A673 (cell line): Measurements from ENCODE around the gene FBXO10.

Experiments used
- EZH2 ChIP-seq: fragments of 200-600 bp; sonication (generic); IDR thresholded peaks from 2 replicates; pipeline ENCODE4 v1.6.1; 2017; ENCODE audit warnings: borderline replicate concordance, low read depth, mild to moderate bottlenecking, mixed read lengths, antibody characterized with exemption, low read length; ENCODE audit not compliant: poor library complexity, severe bottlenecking
- TF ChIP-seq, protein P1 (sequence below): fragments of 300-800, 200-600 bp; sonication (generic); conservative IDR thresholded peaks from 2 replicates; pipeline ENCODE4 v1.5.1; 2017; ENCODE audit warnings: low read depth, mild to moderate bottlenecking, antibody characterized with exemption, low read length, moderate library complexity, mixed read lengths

DNA sequence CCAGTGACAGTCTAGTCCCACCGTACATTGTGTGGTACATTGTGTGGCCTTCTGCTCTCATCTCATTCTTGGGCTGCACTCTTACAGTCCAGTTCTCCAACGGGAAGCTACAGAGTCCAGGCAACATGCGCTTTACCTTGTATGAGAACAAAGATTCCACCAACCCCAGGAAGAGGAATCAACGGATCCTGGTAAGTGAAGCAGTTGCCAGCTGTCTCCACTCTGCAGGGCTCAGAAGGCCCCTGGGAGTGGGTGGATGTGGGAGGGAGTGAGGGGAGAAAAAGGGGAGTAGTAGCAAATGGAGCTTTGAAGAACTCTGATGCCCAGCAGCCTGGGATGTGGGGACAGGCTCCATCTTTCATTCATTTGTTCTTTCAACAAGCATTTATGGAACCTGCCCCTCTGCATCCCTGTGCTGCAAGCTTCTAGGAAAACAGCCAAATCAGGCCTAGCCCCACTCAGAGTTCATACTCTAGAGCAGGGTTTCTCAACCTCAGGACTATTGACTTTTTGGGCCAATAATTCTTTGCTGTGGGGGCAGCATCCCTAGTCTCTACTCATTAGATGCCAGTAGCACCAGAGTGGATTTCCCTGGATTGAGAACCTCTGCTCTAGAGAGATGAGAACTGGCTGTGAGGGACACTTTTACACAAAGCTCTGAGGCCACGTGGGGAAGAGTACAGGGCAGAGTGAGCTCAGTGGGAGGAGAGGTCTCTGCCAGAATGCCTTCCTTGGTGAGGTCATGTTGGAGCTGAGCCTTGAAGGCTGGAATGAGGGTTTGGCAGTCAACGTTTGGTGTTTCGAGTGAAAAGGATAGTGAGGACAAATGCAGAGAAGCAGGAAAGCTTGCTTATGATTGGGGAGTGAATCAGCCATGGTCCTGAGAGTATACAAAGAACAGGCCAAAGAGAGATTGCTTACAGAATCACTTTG lies 89.3 kb downstream of the FBXO10 start:
- TF ChIP-seq, protein P1, sequence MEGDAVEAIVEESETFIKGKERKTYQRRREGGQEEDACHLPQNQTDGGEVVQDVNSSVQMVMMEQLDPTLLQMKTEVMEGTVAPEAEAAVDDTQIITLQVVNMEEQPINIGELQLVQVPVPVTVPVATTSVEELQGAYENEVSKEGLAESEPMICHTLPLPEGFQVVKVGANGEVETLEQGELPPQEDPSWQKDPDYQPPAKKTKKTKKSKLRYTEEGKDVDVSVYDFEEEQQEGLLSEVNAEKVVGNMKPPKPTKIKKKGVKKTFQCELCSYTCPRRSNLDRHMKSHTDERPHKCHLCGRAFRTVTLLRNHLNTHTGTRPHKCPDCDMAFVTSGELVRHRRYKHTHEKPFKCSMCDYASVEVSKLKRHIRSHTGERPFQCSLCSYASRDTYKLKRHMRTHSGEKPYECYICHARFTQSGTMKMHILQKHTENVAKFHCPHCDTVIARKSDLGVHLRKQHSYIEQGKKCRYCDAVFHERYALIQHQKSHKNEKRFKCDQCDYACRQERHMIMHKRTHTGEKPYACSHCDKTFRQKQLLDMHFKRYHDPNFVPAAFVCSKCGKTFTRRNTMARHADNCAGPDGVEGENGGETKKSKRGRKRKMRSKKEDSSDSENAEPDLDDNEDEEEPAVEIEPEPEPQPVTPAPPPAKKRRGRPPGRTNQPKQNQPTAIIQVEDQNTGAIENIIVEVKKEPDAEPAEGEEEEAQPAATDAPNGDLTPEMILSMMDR: no peak
- no peak for TF ChIP-seq EZH2
